Measurements from ENCODE around the gene MSN. TPM values are rescaled to one million over a fixed set of nuclear protein-coding genes. Genes with fewer than 3 reads are reported as not detected.

Gene MSN
- total RNA-seq, 1 donor from 2014 or later: 657 TPM

DNA sequence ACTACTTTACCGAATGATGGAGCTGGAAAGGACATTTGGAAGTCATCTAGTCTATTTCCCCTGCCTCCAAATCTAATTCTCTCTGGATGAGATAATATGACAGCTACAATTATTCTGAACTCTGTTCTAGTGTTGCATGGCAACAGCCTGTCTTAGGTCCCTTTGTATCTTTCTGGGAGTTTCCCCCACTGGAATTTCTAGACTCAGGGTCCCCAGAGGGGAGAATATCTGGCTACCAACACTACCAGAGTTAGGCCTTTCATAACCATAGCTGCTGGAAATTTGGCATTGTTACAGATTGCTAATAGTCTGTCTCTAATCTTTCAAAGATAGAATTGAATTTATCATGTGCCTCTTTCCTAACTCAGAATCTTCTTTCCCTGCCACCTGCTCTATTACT is 4.5 kb downstream of the MSN start:
- intact Hi-C loops (cut with micrococcal nuclease): loop anchor here (5.0 kb wide), 2 partner anchors 70 to 255 kb away; no protein-coding TSS in a partner anchor

DNA sequence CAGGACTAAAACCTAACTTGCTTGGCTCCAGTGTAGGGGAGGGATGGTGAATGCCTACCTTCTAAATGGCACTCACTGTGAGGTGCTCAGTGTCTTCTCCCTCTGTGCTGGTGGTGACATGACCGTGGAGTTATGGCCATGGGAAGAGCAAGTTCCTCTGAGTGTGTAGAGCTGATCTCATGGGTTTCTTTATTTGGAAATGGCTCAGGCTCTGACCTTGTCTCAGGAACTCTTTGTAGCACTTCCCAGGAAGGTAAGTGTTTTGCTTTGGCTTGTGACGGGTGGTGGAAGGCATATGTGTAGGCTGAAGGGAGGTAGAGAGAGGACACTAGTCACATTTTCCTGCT is 6.4 kb downstream of the MSN start:
- intact Hi-C loops (cut with micrococcal nuclease): loop anchor here (1.0 to 5.0 kb wide), 4 partner anchors 24 to 253 kb away; no protein-coding TSS in a partner anchor

DNA sequence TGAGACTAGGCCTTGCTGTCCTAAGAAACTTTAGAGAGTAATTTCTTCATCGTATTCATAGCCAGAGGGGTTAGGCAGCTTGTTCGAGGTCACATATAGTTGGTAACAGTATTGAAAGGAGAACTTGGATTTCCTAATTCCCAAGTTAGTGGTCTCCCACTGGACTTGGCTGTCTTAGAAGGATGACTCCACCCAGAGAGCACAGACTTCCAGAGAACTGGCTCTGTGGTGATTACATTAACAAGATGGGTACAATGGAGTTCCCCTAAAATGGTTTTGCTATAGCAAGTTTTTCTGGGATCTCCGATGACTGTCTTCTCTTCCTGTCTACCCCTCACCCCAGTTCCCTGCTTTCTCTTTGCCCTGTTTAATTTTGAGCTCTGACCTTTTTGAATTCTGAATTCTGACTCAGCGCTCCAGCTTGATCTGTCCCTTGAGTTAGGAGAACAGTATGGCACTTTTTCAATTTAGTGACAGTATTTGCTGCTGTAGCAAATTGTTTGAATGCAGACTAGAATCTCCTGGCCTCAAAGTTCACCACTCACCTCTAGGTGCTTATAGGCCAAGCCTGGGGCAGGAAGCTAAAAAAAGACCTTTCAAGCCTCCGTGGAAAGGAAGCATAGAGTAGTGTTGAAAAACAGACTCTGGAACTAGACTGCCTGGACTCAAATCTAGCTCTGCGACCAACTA is 6.9 kb downstream of the MSN start:
- intact Hi-C loops (cut with micrococcal nuclease): loop anchor here (1.0 to 5.0 kb wide), 4 partner anchors 24 to 253 kb away; no protein-coding TSS in a partner anchor

DNA sequence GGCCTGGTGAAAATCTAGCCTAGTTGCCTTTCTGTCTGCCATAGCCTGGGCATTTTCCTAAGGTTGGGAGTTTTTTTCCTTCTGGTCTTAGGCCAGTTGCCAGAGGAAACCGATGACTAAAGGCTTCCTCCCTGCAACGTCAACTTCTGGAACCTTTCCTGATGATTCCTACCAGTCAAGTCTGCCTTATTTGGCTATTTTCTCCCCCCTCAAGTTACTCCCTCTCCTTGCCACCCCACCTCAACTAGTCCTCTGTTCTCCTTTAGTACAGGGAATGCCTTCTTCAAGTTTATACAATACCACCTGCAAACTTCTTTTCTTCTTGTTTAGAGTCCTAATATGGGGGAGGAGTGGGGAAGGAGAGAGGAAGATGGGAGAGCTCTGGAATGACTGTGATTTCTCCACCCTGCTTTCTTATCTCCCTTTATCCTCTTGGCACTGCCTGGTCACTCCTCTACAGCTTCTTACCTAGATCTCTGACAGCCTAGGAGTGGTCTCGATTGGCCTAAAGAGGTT is 10.6 kb downstream of the MSN start:
- intact Hi-C loops (cut with micrococcal nuclease): no loop called here

DNA sequence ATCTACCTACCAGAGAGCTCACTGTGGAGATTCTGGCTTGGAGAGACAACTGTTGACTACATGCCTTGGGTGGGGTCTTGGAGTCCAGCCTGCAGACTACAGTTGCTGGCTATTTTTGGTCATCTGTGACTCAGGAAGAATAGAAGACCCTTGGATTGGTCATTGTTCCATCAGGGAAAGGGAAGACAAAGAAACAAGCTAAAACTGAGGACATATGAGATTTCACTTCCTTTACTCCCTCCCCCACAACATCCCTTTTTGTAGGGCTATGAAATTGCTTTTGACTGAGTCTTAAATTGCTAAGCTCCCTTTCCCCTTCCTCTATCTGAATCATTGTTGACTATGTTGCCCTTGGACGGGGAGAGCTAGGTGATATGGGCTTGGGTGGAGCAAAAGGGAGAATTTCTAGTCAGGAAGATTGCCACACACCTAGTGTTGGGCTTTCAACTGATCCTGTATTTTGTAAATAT is 11.7 kb downstream of the MSN start:
- intact Hi-C loops (cut with micrococcal nuclease): no loop called here

DNA sequence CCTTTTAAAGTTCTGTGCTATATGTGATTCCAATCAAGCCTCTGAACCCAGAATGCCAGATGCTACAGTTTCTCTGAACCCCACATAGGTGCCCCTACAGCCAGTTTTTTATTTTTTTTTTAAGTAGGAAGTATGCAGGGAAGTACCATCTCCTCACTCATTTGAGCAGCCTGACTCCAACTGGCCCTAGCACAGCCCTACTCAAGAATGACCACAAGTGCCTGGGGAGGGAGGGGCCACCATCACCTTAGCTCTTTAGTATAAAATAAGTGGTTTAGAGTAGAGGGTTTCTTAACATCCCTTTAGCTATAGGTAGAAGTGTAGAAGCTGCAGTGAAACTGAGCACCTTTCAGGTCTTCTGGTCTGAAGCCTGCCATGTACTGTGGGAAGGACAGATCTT is 14.4 kb downstream of the MSN start:
- intact Hi-C loops (cut with micrococcal nuclease): no loop called here

DNA sequence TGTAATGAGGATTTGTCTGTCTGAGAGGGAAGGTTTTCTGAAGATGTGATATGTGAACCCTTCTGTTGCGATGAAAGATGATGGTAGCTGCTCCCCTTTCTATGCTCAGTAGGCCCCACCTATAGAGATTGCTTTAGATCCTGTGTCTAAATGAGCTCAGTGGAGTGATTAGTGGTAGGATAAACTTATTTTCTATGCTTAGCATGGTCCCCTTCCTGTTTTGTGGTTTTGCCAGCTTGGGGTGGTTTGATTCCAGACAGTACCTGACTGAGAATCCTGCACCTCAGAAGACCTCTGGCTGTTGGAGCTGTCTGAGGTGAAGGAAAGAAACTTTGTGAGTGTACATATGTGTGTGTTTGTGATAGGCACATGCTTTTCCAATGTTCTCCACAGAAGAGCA is 17.7 kb downstream of the MSN start:
- intact Hi-C loops (cut with micrococcal nuclease): loop anchor here (5.0 kb wide), 1 partner anchor 37 kb away; no protein-coding TSS in a partner anchor

DNA sequence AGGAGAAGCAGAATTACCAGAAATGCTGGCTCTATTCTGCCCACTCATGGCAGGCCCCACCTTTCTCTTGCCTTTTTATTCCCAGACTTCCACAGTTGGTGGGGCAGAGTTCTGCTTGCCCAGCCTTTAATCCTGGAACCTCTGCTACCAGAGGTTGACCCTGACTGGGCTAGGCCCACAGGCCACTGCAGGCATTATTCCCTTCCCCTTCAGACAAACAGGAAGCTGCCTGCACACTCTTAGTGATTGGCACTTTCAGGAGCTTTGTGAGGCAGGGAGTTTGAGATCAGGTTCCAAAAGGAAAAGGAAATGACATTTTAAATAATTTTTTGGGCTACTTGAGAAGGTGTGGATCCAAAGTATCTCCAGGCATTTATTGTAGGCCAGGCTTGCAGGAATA is 18.8 kb downstream of the MSN start:
- intact Hi-C loops (cut with micrococcal nuclease): loop anchor here (5.0 kb wide), 1 partner anchor 36 kb away; no protein-coding TSS in a partner anchor

DNA sequence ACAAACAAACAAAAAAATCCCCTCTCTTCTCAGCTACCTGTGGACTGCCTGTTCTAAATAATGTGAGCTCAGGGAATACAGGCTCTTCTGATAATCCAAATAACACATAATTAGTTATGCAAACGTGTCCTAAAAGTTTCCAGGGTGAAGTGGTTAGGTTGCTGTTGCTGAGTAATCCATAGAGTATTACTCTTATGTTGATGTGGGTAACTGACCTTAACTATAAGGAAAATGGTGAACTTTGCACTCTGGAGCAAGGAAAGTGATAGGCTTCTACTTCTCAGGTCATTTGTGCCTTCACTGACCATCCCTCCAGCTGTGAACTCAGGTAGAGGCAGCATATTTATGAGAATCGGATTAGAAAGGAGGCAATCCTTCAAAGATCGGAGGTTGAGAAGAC is 19.9 kb downstream of the MSN start:
- intact Hi-C loops (cut with micrococcal nuclease): loop anchor here (5.0 kb wide), 1 partner anchor 35 kb away; no protein-coding TSS in a partner anchor

DNA sequence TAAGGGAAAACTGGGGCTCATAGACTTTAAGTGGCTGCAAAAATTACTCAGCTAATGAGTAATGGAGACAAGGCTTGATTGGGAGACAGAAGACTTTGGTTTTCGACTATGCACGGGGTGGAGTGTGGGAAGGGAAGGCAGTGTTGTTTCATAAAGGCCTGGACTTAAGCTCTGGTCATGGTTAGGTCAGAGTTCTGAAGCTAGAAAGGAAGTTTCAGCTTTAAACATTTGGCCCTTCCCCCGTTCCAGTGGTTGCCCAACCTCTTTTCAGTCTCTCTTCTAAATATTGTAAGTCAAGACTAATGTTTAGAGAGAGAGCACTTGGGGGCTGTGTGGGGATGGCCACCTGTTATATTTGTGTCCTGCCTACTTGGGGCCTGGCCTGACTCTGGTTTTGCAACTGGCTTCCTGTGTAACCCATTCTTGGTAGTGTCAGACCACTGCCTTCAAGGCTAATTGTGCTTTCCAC is 21.0 kb downstream of the MSN start:
- intact Hi-C loops (cut with micrococcal nuclease): loop anchor here (5.0 kb wide), 1 partner anchor 34 kb away; no protein-coding TSS in a partner anchor

DNA sequence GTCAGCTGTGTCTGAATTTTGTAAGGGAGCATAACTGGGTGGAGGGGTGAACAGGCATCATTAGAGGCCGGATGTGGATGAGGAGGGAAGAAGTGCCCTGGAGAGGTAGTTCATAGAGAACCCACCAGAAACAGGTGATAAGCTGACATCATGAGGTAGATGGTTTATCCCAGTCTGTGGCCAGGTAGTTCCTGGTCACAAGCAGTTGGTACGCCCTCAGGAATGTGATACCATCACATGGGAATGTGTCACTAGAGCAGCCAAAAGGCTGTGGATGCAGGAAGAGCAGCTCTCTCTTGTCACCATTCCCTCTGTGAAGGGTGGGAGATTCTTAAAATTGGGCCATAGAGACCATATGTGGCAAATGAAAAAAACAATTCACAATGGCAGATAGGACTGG is 21.9 kb downstream of the MSN start:
- intact Hi-C loops (cut with micrococcal nuclease): loop anchor here (5.0 kb wide), 1 partner anchor 33 kb away; no protein-coding TSS in a partner anchor

DNA sequence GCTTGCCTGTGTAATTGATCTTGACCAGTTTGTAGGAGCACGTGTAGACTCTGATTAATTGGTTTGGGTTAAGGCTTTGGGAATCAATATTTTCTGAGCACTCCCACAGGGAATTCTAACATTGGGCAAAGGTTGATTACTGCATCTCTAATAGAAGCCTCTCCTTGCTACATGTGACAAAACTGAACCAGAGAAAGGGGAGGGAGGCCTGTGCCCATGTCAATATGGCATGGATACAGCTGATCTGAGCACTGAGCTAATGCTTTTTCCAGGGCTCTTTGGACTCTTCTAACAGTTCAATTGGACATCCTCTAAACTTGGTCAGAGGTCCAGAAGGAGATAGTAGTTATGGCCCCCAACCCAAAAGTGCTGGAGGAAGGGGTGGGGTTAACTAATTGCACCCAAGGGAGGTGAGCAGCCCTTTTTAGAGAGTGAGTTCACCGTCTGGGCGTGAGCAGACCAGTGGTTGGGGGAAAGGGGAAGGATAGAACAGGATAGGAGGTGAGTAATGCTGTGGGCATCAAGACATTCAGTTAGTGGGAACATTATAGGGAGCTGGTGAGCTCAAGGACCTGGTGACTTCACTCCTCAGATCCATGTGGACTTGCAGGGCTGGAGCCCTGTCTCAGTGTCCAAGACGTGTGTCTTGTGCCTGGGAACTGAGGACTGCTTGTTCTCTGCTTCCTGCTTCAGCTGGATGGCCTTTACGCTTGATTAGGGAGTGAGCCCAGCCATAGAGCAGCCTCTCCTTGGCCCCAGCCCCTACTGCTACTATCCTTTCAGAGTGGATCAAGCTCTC is 22.8 kb downstream of the MSN start:
- intact Hi-C loops (cut with micrococcal nuclease): no loop called here

DNA sequence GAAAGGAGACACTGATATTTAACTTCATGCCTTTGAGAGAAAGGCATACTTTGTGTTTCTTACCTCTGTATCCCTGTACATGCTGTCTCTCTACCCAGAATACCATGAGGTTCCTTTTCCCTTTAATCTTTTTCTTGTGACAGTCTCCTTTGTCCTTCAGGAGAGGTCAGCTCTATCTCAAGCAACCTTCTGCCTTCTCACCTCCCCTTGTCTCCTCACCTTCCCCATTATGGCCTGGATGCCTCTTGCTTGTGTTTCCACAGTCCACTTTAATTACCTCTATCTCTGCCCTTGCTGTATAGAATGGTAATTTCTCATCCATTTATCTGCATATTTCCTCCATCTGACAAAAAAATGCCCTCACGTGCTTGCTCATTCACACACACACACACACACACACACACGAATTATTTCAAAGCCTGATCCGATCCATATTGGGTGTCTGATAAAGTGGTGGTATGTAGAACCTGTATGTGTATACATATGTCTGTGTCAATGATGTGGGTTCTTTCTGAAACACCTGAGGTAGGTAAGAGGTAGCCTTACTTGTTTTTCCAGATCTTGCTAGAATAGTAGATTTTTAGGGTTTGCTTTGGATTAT is 28.5 kb downstream of the MSN start:
- intact Hi-C loops (cut with micrococcal nuclease): no loop called here

DNA sequence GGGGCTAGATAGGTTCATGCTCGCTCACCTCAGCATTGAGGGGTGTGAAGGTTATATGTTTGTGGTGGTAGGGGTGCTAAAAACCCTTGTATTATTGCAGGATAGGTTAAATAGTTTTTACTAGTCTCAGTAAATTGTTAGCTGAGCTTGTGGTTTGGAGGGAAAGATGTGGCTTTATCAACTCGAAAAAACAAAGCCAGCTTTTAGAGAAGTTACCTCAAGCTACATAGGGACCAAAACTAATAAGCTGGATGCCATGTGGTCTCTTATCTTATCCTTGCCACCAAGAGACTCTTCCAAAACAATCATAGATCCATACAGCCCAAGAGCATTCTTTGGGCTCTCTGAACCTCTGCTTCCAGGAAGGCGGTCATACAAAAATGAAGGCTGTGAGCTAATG is 29.2 kb downstream of the MSN start:
- intact Hi-C loops (cut with micrococcal nuclease): no loop called here

DNA sequence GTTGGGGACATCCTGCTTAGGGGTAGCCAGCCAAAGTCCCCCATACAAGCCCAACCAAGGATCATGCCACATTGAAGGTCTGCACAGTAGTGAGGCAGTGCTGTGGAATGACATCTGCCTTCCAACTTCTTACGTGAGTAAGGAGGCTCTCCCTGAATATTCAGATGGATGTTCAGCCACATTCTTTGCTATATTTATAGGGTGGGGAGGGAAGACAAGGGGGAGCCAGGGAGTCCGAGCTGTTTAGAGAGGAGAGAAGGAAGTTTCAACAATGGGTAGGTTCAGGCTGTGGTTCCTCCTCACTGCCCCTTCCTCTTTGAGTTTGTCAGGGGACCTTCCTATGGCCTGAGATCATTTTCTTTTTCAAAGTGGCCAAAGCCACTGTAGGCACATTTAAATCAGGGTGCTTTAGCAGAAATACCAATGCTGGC is 29.8 kb downstream of the MSN start:
- intact Hi-C loops (cut with micrococcal nuclease): no loop called here

DNA sequence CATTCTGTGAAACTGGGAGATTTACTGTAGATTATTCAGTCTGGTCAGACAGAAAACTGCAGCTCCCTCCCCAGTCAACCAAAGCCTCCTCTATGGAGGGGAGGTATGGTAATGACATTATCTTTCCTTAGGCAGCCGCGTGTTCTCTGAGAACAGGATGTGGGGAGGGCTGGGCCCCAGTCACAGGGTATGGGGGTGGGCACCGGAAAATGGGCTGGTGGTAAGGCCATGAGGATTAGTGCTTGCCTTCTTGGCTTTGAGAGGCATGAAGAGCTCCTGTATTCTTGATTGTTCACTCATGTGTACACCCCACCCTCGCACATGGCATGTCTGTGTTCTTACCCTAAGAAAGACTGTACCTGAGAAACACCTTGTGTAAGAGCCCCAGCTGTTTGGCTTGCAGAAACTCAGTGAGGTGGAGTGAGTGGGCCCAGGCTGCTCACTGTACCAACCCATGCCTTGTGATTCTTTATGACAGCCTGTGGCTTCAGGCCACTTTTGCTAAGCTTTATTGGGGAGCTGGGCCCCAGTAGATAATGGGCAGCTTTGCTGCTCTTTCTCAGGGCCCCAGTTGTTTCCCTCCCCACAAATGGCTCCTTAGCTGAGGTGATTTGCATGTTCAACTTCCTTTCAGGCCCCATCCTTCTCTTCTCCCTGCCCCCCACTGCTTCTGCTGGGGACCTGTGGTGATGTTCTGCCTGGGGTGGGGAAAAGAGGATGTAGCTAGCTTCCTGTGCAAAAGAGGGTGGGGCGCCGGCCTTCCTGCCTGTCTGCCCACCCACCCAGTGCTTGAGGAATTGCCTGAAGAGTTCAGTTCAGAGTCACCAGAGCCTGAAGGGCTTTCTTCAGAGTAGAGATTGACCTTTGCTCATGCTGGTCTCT is 30.7 kb downstream of the MSN start:
- intact Hi-C loops (cut with micrococcal nuclease): loop anchor here (1.0 kb wide), 7 partner anchors 8 to 288 kb away; no protein-coding TSS in a partner anchor

DNA sequence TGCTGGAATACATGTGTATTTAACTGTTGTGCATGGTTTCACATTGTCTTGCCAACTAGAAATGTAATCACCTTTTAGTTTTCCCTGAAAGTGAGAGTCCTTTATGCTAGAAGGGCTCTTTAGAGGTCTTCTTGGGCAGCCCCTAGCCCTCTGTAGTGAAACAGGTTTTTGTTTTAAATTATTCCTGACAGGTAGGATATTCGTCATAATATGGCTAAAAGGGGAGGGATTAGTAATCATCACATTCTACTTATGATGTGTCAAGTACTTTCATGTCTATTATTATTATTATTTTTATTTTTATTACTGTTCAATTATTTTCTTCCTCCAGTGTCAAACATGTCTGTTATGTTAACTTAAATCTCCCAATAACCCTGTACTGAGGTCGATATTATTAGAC is 35.5 kb downstream of the MSN start:
- intact Hi-C loops (cut with micrococcal nuclease): no loop called here

DNA sequence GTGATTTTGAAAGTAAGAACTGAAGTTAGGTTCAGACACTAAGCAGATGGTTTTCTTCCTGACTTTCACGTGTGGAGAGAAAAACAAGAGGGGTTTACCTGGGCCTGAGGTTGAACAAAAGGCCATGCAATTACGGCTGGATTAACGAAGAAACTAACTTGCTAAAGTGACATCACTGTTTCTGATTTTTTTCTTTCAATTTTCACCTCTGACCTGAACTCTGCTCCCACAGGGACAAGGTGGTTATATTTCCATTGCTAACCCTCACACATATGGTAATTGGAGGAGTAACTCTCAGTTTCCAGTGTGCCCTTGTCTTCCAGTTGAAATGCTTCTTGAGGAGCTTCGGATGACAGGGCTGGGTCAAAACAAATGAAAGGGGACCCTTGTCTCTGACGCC is 38.0 kb downstream of the MSN start:
- intact Hi-C loops (cut with micrococcal nuclease): no loop called here

DNA sequence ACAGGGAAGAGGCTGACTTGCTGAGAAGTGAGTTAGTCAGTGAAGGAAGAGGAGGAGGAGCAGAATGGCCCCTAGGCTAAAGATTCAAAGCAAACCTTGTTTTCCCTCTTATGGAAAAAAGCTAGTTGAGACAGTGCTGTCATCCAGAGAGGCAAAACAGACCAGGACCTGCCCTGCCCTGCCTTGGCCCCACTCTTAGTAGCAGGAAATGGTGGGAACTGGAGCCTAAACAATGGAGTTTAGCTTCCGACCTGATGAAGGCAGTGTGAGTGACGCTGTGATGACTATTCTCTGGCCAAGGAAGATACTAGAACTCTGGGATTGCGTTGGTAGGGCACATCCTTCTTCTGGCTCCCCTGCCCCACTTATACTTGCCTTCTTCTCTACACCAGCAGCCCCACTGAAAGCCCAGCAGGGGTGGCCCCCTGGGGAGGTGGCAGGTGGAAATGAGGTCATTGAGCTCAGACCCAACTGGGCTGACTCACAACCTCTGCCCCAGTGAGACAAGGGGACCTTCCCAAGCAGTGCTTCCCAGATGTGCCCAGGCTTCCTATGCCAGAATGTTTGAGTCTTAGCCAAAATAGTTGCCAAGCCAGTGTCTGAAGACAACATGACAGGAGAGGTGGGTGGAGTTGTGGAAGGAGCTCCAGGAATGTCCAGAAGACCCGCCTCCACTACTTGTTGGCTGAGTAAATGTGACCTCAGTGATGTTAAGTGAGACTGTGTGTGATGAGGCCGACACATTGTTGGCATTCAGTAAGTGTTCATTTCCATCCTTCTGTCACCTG is 38.8 kb downstream of the MSN start:
- intact Hi-C loops (cut with micrococcal nuclease): loop anchor here (1.0 kb wide), 1 partner anchor 8 kb away; no protein-coding TSS in a partner anchor

Data from T-helper 1 cell treated with Interleukin-12 subunit alpha and Interleukin-12 subunit beta and Interleukin-4 antibody, amounts not matched to agents 30 ng/mL and 1 ng/mL, for 36 hours (primary cell).